K562 (cell line): ENCODE measurements around the gene GDF15. TPM values are rescaled to one million over a fixed set of nuclear protein-coding genes. Genes with fewer than 3 reads are reported as not detected.
A peak's percentile ranks its signal among the peaks of the same experiment; 100 is the strongest.

Source experiments
- ARID1B ChIP-seq: fragments of 450-650 bp; IDR thresholded peaks from 2 replicates; pipeline ENCODE4 v1.6.1; 2016; ENCODE audit warnings: antibody characterized with exemption, mild to moderate bottlenecking, inconsistent platforms
- FIP1L1 ChIP-seq: fragments of 200-400 bp; formaldehyde crosslinking; IDR thresholded peaks from 2 replicates; pipeline ENCODE4 v1.6.1; 2018; ENCODE audit warnings: mild to moderate bottlenecking, low read depth, low read length; ENCODE audit not compliant: poor library complexity, severe bottlenecking
- FUS ChIP-seq: fragments of 200-400 bp; formaldehyde crosslinking; optimal IDR thresholded peaks from 2 replicates; pipeline ENCODE3; 2017; ENCODE audit warnings: low read depth, low read length
- MEIS2 ChIP-seq: fragments of 450-650 bp; IDR thresholded peaks from 2 replicates; pipeline ENCODE4 v1.6.1; 2014; ENCODE audit warnings: mild to moderate bottlenecking; ENCODE audit not compliant: partially characterized antibody
- POLR2G ChIP-seq: fragments of 200-400 bp; formaldehyde crosslinking; IDR thresholded peaks from 2 replicates; pipeline ENCODE4 v1.6.1; 2017; ENCODE audit warnings: low read depth, mild to moderate bottlenecking, antibody characterized with exemption, low read length, moderate library complexity
- TAF1 ChIP-seq: IDR thresholded peaks from 2 replicates; pipeline ENCODE4 v1.6.1; 2011; ENCODE audit warnings: mild to moderate bottlenecking, low read length, moderate library complexity; ENCODE audit not compliant: insufficient read depth, control insufficient read depth, severe bottlenecking; ENCODE audit errors: extremely low read depth
- TBP ChIP-seq: optimal IDR thresholded peaks from 2 replicates; pipeline ENCODE3; 2011; ENCODE audit warnings: low read depth, low read length, improper control_type of control experiment
- TCF7 ChIP-seq: sonication (generic); IDR thresholded peaks from 2 replicates; pipeline ENCODE4 v1.6.1; 2016; ENCODE audit warnings: antibody characterized with exemption, borderline replicate concordance
- ZBTB11 ChIP-seq, 3 experiments: fragments of 200-800 bp in 1 of 3; fragments of 250-450 bp in 1 of 3; fragments of 450-650 bp in 1 of 3; sonication (Bioruptor Pico) in 1 of 3; sonication (Bioruptor generic) in 1 of 3; formaldehyde crosslinking in 1 of 3; IDR thresholded peaks; 2 replicates each; pipeline versions ENCODE4 v1.6.1 to v1.8.0; 2016 to 2022; ENCODE audit warnings: mild to moderate bottlenecking in 2 of 3, missing genetic modification characterization in 2 of 3, missing compliant biosample characterization in 1 of 3, moderate library complexity in 1 of 3
- polyA plus RNA-seq, 8 experiments: library from polyadenylated mRNA; depleted of rRNA in 4 of 8; stranded (reverse) in 5 of 8; unstranded in 3 of 8; fragments of >200 nt; fragmentation: Nextera tagmentation in 2 of 8; fragmentation: Illumina TruSeq in 1 of 8; extraction: Ambion mirVana in 2 of 8; extraction: Trizol in 1 of 8; gene quantifications; 2 replicates each; pipeline versions ENCODE4 v1.2.1 to v1.2.3, GENCODE V29; 2011 to 2014; ENCODE audit warnings: inconsistent platforms in 1 of 8, missing spikeins in 1 of 8
- total RNA-seq, 7 experiments: library from RNA; depleted of rRNA in 6 of 7; stranded (reverse); fragments of >200 nt in 6 of 7; fragmentation: Illumina TruSeq in 2 of 7; extraction: Trizol in 2 of 7; gene quantifications; 2 replicates each; pipeline versions ENCODE4 v1.2.1 to v1.2.3, GENCODE V29; 2011 to 2021; ENCODE audit warnings: low replicate concordance in 1 of 7
- TF ChIP-seq, protein P1 (sequence below): fragments of 250-450 bp; sonication (Bioruptor Pico); IDR thresholded peaks from 2 replicates; pipeline ENCODE4 v1.5.0; 2021; ENCODE audit warnings: mild to moderate bottlenecking, moderate library complexity
- TF ChIP-seq, protein P2 (sequence below): fragments of 450-650 bp; IDR thresholded peaks from 2 replicates; pipeline ENCODE4 v1.7.1; 2018; ENCODE audit warnings: mild to moderate bottlenecking, low read depth; ENCODE audit not compliant: partially characterized antibody
- TF ChIP-seq, protein P3 (sequence below): sonication (generic); formaldehyde crosslinking; IDR thresholded peaks from 2 replicates; pipeline ENCODE4 v1.8.1; 2023; ENCODE audit warnings: mild to moderate bottlenecking, missing genetic modification reagents, moderate library complexity

GDF15 gene
- total and polyA plus RNA-seq, 9 of the 15 experiments (the other 6 are each of a cell fraction or from before 2014, with no cell fraction given) = 2.3 to 82.4 (median 12.5) TPM

GRCh38 chr19:18340990-18341868 lies 44.7 kb upstream of the GDF15 start (continued):
- TF ChIP-seq ZBTB11 (CRISPR knock-in tag; IDR thresholded peaks at IDR 0.05) (peak in 1 of 3 experiments; percentile 78; a peak in 2 of 6 replicates), POLR2G (peak; percentile 63), FUS (no peak), TAF1 (peak; percentile 58), FIP1L1 (peak; percentile 60), TBP (peak; percentile 17), TCF7 (no peak), MEIS2 (peak; percentile 67), ARID1B (peak; percentile 42; the same call in 1 of the 2 replicates)
- TF ChIP-seq, protein P1, sequence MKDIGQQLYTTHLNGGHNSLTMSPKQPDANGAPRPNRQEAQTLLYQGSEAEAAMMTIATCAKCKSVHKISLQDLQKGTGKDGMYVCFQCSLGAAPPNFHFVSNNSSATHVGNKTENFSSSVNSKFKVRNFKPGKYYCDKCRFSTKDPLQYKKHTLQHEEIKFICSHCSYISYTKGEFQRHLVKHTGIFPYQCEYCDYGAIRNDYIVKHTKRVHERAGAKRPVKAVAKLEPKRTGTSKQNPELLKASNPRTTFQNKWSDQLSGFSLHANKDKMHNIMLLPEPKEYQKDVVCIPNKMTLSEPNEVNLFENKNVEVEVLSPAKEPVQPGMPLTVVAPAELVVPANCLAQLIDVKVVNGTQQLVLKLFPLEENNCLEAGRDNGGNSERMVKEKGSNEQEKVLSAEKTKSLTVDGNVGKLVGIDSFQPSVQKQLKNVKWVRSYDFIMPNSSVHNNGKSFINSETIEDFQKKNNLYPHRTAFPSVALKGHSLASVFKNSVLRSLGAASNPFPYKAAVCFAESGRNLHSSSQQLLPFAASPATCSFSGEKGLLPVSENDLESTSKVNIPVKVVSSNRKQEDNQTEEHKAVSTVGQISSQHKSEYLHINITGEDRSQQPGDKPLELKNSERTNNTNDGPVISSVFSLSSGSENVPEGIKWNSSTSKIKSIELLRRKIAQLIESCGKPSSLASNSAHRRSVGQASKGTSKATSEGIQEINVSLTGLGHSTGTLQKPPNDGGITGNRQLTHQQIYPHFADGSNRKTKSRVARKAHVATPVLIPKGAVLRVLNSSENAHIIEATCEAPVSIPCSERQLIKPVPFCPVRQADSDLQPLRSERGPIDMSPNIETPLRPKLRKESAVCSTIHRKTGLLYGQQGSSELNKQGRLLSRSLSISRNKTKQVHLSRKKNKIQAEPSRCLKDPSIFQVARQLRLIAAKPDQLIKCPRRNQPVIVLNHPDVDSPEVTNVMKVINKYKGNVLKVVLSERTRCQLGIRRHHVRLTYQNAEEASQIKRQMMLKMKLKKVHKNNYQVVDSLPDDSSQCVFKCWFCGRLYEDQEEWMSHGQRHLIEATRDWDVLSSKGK = no peak
- TF ChIP-seq, protein P2, sequence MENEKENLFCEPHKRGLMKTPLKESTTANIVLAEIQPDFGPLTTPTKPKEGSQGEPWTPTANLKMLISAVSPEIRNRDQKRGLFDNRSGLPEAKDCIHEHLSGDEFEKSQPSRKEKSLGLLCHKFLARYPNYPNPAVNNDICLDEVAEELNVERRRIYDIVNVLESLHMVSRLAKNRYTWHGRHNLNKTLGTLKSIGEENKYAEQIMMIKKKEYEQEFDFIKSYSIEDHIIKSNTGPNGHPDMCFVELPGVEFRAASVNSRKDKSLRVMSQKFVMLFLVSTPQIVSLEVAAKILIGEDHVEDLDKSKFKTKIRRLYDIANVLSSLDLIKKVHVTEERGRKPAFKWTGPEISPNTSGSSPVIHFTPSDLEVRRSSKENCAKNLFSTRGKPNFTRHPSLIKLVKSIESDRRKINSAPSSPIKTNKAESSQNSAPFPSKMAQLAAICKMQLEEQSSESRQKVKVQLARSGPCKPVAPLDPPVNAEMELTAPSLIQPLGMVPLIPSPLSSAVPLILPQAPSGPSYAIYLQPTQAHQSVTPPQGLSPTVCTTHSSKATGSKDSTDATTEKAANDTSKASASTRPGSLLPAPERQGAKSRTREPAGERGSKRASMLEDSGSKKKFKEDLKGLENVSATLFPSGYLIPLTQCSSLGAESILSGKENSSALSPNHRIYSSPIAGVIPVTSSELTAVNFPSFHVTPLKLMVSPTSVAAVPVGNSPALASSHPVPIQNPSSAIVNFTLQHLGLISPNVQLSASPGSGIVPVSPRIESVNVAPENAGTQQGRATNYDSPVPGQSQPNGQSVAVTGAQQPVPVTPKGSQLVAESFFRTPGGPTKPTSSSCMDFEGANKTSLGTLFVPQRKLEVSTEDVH = no peak
- TF ChIP-seq, protein P3, sequence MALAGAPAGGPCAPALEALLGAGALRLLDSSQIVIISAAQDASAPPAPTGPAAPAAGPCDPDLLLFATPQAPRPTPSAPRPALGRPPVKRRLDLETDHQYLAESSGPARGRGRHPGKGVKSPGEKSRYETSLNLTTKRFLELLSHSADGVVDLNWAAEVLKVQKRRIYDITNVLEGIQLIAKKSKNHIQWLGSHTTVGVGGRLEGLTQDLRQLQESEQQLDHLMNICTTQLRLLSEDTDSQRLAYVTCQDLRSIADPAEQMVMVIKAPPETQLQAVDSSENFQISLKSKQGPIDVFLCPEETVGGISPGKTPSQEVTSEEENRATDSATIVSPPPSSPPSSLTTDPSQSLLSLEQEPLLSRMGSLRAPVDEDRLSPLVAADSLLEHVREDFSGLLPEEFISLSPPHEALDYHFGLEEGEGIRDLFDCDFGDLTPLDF (CRISPR knock-in tag) = no peak
